GM06990 (cell line): ENCODE data around the gene COL8A1.

ENCODE experiments used
- DNase-seq: peaks from one replicate; pipeline ENCODE4 v3.0.0-alpha.2; 2011; ENCODE audit not compliant: insufficient read length; ENCODE audit errors: extremely low read depth
- H3K27me3 ChIP-seq: replicated peaks from 2 replicates; pipeline ENCODE4 v1.6.0; 2011; ENCODE audit warnings: low read length; ENCODE audit not compliant: control insufficient read depth, insufficient read depth
- H3K36me3 ChIP-seq: 2 replicates; pipeline ENCODE4 v1.5.1; 2011; ENCODE audit warnings: low read length; ENCODE audit not compliant: control insufficient read depth, insufficient read depth
- H3K4me3 ChIP-seq: replicated peaks from 2 replicates; pipeline ENCODE4 v1.5.1; 2011; ENCODE audit warnings: low read depth, mild to moderate bottlenecking, control low read depth, low read length
- CTCF ChIP-seq: IDR thresholded peaks from 2 replicates; pipeline ENCODE4 v1.5.1; 2011; ENCODE audit warnings: low read length, control low read depth, mild to moderate bottlenecking, inconsistent platforms; ENCODE audit not compliant: insufficient read depth, poor library complexity, severe bottlenecking

Gene COL8A1

GRCh38 chr3:99794485-99794884, 156.1 kb downstream of the COL8A1 start:
- H3K27me3 ChIP-seq: no peaks in the 10 kb centered on the region
- DNase-seq: no peak
- H3K4me3 ChIP-seq: no peak overlapping the region
- H3K36me3 ChIP-seq: no peaks in the 10 kb centered on the region
- TF ChIP-seq CTCF: no peak

- DNase-seq: no peak
- no peak for TF ChIP-seq CTCF
- no peaks in the 10 kb centered on the region for H3K27me3 ChIP-seq
- H3K4me3 ChIP-seq: no peak overlapping the region
- H3K36me3 ChIP-seq: no peaks in the 10 kb centered on the region
These were observed 157.2 kb downstream of the COL8A1 start for GRCh38 chr3:99795573-99795972.

GRCh38 chr3:99799422-99799821, 161.0 kb downstream of the COL8A1 start:
- no peaks in the 10 kb centered on the region for H3K36me3 ChIP-seq
- no peak overlapping the region for H3K4me3 ChIP-seq
- no peak for TF ChIP-seq CTCF
- DNase-seq: no peak
- no peaks in the 10 kb centered on the region for H3K27me3 ChIP-seq

- Histone ChIP-seq H3K4me3 (no peak overlapping the region), H3K27me3 (no peaks in the 10 kb centered on the region), H3K36me3 (no peaks in the 10 kb centered on the region)
- TF ChIP-seq CTCF: no peak
- DNase-seq: no peak
These were observed 164.9 kb downstream of the COL8A1 start for GRCh38 chr3:99803297-99803696.

GRCh38 chr3:99805160-99805559, 166.8 kb downstream of the COL8A1 start:
- H3K27me3 ChIP-seq: no peaks in the 10 kb centered on the region
- no peak for DNase-seq
- no peaks in the 10 kb centered on the region for H3K36me3 ChIP-seq
- TF ChIP-seq CTCF: no peak
- no peak overlapping the region for H3K4me3 ChIP-seq

- Histone ChIP-seq H3K27me3 (no peaks in the 10 kb centered on the region), H3K36me3 (no peaks in the 10 kb centered on the region), H3K4me3 (no peak overlapping the region)
- DNase-seq: no peak
- peak; percentile 85 for TF ChIP-seq CTCF
These were observed 169.9 kb downstream of the COL8A1 start for GRCh38 chr3:99808163-99808794.
